Subcutaneous adipose tissue (tissue), 4 donors: Measurements from ENCODE around the gene TGFA. TPM values are rescaled to one million over a fixed set of nuclear protein-coding genes. Genes with fewer than 3 reads are reported as not detected.

Experiments used
- CTCF ChIP-seq: fragments of 450-650 bp; IDR thresholded peaks from one replicate; pipeline ENCODE4 v1.5.1; 2016; ENCODE audit warnings: low read depth, mild to moderate bottlenecking, control low read depth, antibody characterized with exemption, moderate library complexity
- total RNA-seq, 4 donors: library from RNA; depleted of rRNA; stranded (reverse); fragments of >200 nt; gene quantifications; one replicate each; pipeline ENCODE4 v1.1.0, GENCODE V29; 2016

TGFA gene
- total RNA-seq, 4 donors from 2014 or later: 1.1 to 3.6 (median 2.0) TPM

GRCh38 chr2:70472221-70472890, 81.3 kb downstream of the TGFA start:
- TF ChIP-seq CTCF: no peak

GRCh38 chr2:70471129-70471528, 82.5 kb downstream of the TGFA start:
- TF ChIP-seq CTCF: no peak

- no peak for TF ChIP-seq CTCF
Observed at GRCh38 chr2:70469961-70470360, 83.7 kb downstream of the TGFA start.

- TF ChIP-seq CTCF: no peak
Observed at GRCh38 chr2:70469435-70469834, 84.2 kb downstream of the TGFA start.

GRCh38 chr2:70468878-70469277, 84.7 kb downstream of the TGFA start:
- TF ChIP-seq CTCF: no peak

- TF ChIP-seq CTCF: no peak
Observed at GRCh38 chr2:70467831-70468779, 85.5 kb downstream of the TGFA start.

- no peak for TF ChIP-seq CTCF
Observed at GRCh38 chr2:70467237-70467636, 86.4 kb downstream of the TGFA start.
